Measurements from ENCODE around the gene FBXL5.

Gene FBXL5

GRCh38 chr4:15690020-15690809, 35.1 kb upstream of the FBXL5 start:
- no peak overlapping the region for H3K9ac ChIP-seq (ENCODE audit: low read depth in 1 of 2, low read length in 2 of 2)
- no peak overlapping the region for H3K27ac ChIP-seq (ENCODE audit: low read depth in 2 of 2, low read length in 2 of 2)
- H3K27me3 ChIP-seq (ENCODE audit: control insufficient read depth in 2 of 2, insufficient read depth in 2 of 2, low read length in 2 of 2), result no peaks in the 10 kb centered on the region
- H3K9me3 ChIP-seq (ENCODE audit: control insufficient read depth in 2 of 2, low read length in 2 of 2), result no peaks in the 10 kb centered on the region
- H3K36me3 ChIP-seq (ENCODE audit: control insufficient read depth in 2 of 2, insufficient read depth in 2 of 2, low read length in 2 of 2), result peaks cover 11 to 17% of the 10 kb centered on the region in 2 donors
- H3K4me1 ChIP-seq (ENCODE audit: control insufficient read depth in 2 of 2, insufficient read depth in 2 of 2, low read length in 2 of 2), result no peaks in the 10 kb centered on the region
- H3K4me3 ChIP-seq (ENCODE audit: low read length in 2 of 2), result no peak overlapping the region

DNA sequence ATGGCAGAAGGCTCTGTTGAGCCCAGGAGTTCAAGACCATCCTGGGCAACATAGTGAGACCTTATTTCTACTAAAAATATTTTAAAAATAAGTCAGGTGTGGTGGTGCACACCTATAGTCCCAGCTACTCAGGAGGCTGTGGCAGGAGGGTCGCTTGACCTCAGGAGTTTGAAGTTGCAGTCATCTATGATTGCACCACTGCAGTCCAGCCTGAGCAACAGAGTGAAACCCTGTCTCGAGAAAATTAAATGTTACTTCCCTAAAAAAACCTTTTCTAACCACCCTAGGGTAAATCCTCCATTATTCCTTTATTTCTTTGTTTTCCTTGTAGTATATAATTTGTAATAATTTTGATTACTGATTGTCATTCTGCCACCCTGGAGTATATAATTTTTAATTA, 34.4 kb upstream of the FBXL5 start:
- H3K36me3 ChIP-seq (ENCODE audit: control insufficient read depth in 2 of 2, insufficient read depth in 2 of 2, low read length in 2 of 2), result peaks cover 17 to 19% of the 10 kb centered on the region in 2 donors
- no peaks in the 10 kb centered on the region for H3K4me1 ChIP-seq (ENCODE audit: control insufficient read depth in 2 of 2, insufficient read depth in 2 of 2, low read length in 2 of 2)
- no peak overlapping the region for H3K9ac ChIP-seq (ENCODE audit: low read depth in 1 of 2, low read length in 2 of 2)
- H3K27ac ChIP-seq (ENCODE audit: low read depth in 2 of 2, low read length in 2 of 2), result no peak overlapping the region
- no peak overlapping the region for H3K4me3 ChIP-seq (ENCODE audit: low read length in 2 of 2)
- H3K9me3 ChIP-seq (ENCODE audit: control insufficient read depth in 2 of 2, low read length in 2 of 2), result no peaks in the 10 kb centered on the region
- H3K27me3 ChIP-seq (ENCODE audit: control insufficient read depth in 2 of 2, insufficient read depth in 2 of 2, low read length in 2 of 2), result no peaks in the 10 kb centered on the region

DNA sequence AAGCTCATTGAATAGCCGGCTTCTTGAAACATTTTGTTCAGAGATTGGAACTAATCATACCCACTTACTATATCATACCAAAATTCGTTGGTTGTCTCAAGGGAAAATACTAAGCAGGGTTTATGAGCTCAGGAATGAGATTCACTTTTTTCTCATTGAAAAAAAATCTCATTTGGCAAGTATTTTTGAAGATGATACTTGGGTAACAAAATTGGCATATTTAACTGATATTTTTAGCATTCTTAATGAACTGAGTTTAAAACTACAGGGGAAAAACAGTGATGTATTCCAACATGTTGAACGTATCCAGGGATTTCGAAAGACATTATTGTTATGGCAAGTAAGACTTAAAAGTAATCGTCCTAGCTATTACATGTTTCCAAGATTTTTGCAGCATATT, 32.9 kb upstream of the FBXL5 start:
- no peaks in the 10 kb centered on the region for H3K27me3 ChIP-seq (ENCODE audit: control insufficient read depth in 2 of 2, insufficient read depth in 2 of 2, low read length in 2 of 2)
- no peaks in the 10 kb centered on the region for H3K9me3 ChIP-seq (ENCODE audit: control insufficient read depth in 2 of 2, low read length in 2 of 2)
- peaks cover 18 to 21% of the 10 kb centered on the region in 2 donors for H3K36me3 ChIP-seq (ENCODE audit: control insufficient read depth in 2 of 2, insufficient read depth in 2 of 2, low read length in 2 of 2)
- H3K4me1 ChIP-seq (ENCODE audit: control insufficient read depth in 2 of 2, insufficient read depth in 2 of 2, low read length in 2 of 2), result peaks cover 0 to 2% of the 10 kb centered on the region in 2 donors
- no peak overlapping the region for H3K4me3 ChIP-seq (ENCODE audit: low read length in 2 of 2)
- H3K27ac ChIP-seq (ENCODE audit: low read depth in 2 of 2, low read length in 2 of 2), result no peak overlapping the region
- no peak overlapping the region for H3K9ac ChIP-seq (ENCODE audit: low read depth in 1 of 2, low read length in 2 of 2)

- Histone ChIP-seq H3K4me1 (ENCODE audit: control insufficient read depth in 2 of 2, insufficient read depth in 2 of 2, low read length in 2 of 2) (peaks cover 3 to 11% of the 10 kb centered on the region in 2 donors), H3K9ac (ENCODE audit: low read depth in 1 of 2, low read length in 2 of 2) (no peak overlapping the region), H3K27me3 (ENCODE audit: control insufficient read depth in 2 of 2, insufficient read depth in 2 of 2, low read length in 2 of 2) (no peaks in the 10 kb centered on the region), H3K27ac (ENCODE audit: low read depth in 2 of 2, low read length in 2 of 2) (no peak overlapping the region), H3K36me3 (ENCODE audit: control insufficient read depth in 2 of 2, insufficient read depth in 2 of 2, low read length in 2 of 2) (peaks cover 18 to 21% of the 10 kb centered on the region in 2 donors), H3K4me3 (ENCODE audit: low read length in 2 of 2) (no peak overlapping the region), H3K9me3 (ENCODE audit: control insufficient read depth in 2 of 2, low read length in 2 of 2) (no peaks in the 10 kb centered on the region)
Observed at GRCh38 chr4:15684498-15684897, 29.3 kb upstream of the FBXL5 start.

DNA sequence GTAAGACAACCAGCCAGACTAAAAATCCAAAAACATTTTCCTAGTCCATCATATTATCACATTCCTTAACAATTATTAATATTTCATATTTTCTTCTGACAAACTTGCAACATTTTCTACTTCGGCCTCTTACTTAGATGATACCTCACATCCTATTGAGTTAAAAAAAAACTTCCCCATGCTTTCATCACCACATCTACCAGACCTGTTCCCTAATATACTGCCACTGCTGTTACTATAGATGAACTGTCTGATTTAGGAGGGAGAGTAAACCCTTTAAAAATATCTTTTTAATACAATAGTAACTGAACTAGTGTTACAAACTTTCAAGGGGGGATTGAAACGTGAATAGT, 28.0 kb upstream of the FBXL5 start:
- Histone ChIP-seq H3K4me1 (ENCODE audit: control insufficient read depth in 2 of 2, insufficient read depth in 2 of 2, low read length in 2 of 2) (peaks cover 3 to 11% of the 10 kb centered on the region in 2 donors), H3K27ac (ENCODE audit: low read depth in 2 of 2, low read length in 2 of 2) (no peak overlapping the region), H3K4me3 (ENCODE audit: low read length in 2 of 2) (peak overlapping the region; percentile 91 to 95), H3K9me3 (ENCODE audit: control insufficient read depth in 2 of 2, low read length in 2 of 2) (no peaks in the 10 kb centered on the region), H3K36me3 (ENCODE audit: control insufficient read depth in 2 of 2, insufficient read depth in 2 of 2, low read length in 2 of 2) (peaks cover 18 to 21% of the 10 kb centered on the region in 2 donors), H3K9ac (ENCODE audit: low read depth in 1 of 2, low read length in 2 of 2) (no peak overlapping the region), H3K27me3 (ENCODE audit: control insufficient read depth in 2 of 2, insufficient read depth in 2 of 2, low read length in 2 of 2) (no peaks in the 10 kb centered on the region)

DNA sequence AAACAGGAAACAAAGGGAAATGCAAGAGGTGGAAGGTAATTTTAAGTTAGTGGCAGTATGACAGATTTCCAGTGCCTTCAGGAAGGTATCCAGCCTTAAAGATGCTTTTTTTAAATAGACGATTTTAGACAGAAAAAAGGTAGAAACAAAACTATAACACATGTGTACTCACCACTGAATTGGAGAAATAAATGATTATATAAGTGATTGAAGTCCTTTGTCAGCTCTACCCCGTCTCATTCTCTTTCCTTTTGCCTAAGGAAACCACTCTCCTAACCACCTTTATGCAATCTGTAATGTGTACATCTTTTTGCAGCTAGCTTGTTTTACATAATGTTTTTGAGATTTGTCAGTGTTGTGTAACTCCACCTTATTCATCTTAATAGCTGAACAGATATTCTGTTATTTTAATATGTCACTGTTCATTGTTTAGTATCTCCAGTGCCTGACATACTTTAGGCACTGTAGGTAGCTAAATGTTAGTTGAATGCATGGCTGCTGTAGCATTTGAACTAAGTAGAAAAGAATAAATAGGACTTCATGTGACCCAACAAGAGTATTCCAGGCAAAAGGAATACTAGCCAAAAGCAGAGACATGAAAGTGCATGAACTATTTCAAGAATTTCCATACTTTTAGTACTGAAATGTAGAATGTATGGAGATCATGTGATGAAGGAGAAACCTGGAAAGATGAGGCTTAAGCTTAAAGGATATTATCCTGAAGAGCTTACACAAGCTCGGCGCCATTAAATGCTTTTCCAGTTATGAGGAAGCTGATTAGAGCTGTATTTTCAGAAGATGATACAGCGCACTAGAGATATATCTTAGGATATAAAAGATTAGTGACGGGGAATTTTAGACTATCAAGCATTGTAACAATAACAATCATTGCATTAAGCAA, 27.3 kb upstream of the FBXL5 start:
- Histone ChIP-seq H3K9me3 (ENCODE audit: control insufficient read depth in 2 of 2, low read length in 2 of 2) (no peaks in the 10 kb centered on the region), H3K36me3 (ENCODE audit: control insufficient read depth in 2 of 2, insufficient read depth in 2 of 2, low read length in 2 of 2) (peaks cover 17 to 20% of the 10 kb centered on the region in 2 donors), H3K4me3 (ENCODE audit: low read length in 2 of 2) (peak overlapping the region; percentile 91 to 95), H3K9ac (ENCODE audit: low read depth in 1 of 2, low read length in 2 of 2) (peak overlapping the region; percentile 94 to 98), H3K27ac (ENCODE audit: low read depth in 2 of 2, low read length in 2 of 2) (peak overlapping the region; percentile 94 to 98), H3K4me1 (ENCODE audit: control insufficient read depth in 2 of 2, insufficient read depth in 2 of 2, low read length in 2 of 2) (peaks cover 3 to 11% of the 10 kb centered on the region in 2 donors), H3K27me3 (ENCODE audit: control insufficient read depth in 2 of 2, insufficient read depth in 2 of 2, low read length in 2 of 2) (no peaks in the 10 kb centered on the region)

DNA sequence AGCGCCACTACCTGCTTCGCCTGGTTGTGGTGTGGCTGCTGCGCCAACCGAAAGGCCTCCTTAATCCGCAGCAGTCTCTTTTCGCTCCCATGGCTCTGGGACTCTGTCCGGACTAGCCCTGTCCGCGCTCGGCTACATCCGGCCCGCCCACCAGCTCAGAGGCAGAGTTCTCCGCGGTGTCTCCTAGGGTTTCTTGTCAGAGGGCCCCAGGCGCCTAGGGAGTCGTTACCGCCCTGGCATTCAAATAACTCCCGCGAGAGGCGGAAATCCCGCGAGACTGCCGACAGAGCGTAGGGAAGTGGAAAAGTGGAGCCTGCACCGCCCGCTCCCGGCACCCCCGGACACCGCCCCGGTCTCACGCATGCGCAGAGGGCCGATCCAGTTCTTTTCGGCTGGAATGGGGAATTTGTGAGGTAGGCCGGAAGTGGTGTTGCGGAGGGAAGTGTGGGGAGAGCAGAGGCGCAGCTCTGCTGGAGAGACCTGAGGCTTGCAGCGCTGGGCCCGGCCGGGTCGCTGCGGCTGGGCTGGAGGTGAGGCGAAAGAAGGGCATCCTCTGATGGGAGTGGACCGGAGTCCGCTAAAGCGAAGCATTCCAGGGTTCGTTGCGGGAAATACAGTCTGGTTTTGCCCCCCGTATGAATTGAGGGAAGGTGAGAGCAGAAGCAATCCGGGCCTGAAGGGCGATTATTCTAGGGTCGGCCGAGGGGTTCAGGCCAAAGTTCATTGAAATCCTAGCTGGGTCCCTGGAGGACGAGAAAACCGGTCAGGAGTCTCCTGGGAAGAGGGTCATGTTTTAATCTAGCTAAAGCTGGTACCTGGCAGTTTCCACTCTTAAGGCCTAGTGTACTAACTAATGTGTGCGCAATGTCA, 26.4 kb upstream of the FBXL5 start, which contains the start of gene FAM200B:
TSS of gene FAM200B (plus strand) at position 456 of the 870 bp plus-strand sequence. CDS start 5,151 bp downstream, outside the sequence.
- peaks cover 12 to 13% of the 10 kb centered on the region in 2 donors for H3K36me3 ChIP-seq (ENCODE audit: control insufficient read depth in 2 of 2, insufficient read depth in 2 of 2, low read length in 2 of 2)
- H3K4me1 ChIP-seq (ENCODE audit: control insufficient read depth in 2 of 2, insufficient read depth in 2 of 2, low read length in 2 of 2), result peaks cover 3 to 11% of the 10 kb centered on the region in 2 donors
- H3K27ac ChIP-seq (ENCODE audit: low read depth in 2 of 2, low read length in 2 of 2), result peak within 1 kb of the TSS; percentile 94 to 98
- H3K9ac ChIP-seq (ENCODE audit: low read depth in 1 of 2, low read length in 2 of 2), result peak within 1 kb of the TSS; percentile 94 to 98
- H3K9me3 ChIP-seq (ENCODE audit: control insufficient read depth in 2 of 2, low read length in 2 of 2), result no peaks in the 10 kb centered on the region
- H3K27me3 ChIP-seq (ENCODE audit: control insufficient read depth in 2 of 2, insufficient read depth in 2 of 2, low read length in 2 of 2), result no peaks in the 10 kb centered on the region
- peak within 1 kb of the TSS; percentile 91 to 95 for H3K4me3 ChIP-seq (ENCODE audit: low read length in 2 of 2)

- peak overlapping the region; percentile 91 to 95 for H3K4me3 ChIP-seq (ENCODE audit: low read length in 2 of 2)
- peaks cover 8 to 10% of the 10 kb centered on the region in 2 donors for H3K36me3 ChIP-seq (ENCODE audit: control insufficient read depth in 2 of 2, insufficient read depth in 2 of 2, low read length in 2 of 2)
- peaks cover 3 to 11% of the 10 kb centered on the region in 2 donors for H3K4me1 ChIP-seq (ENCODE audit: control insufficient read depth in 2 of 2, insufficient read depth in 2 of 2, low read length in 2 of 2)
- peak overlapping the region; percentile 79 to 98 for H3K27ac ChIP-seq (ENCODE audit: low read depth in 2 of 2, low read length in 2 of 2)
- H3K27me3 ChIP-seq (ENCODE audit: control insufficient read depth in 2 of 2, insufficient read depth in 2 of 2, low read length in 2 of 2), result no peaks in the 10 kb centered on the region
- H3K9me3 ChIP-seq (ENCODE audit: control insufficient read depth in 2 of 2, low read length in 2 of 2), result no peaks in the 10 kb centered on the region
- peak overlapping the region; percentile 52 to 98 for H3K9ac ChIP-seq (ENCODE audit: low read depth in 1 of 2, low read length in 2 of 2)
Observed at GRCh38 chr4:15681067-15681371, 25.9 kb upstream of the FBXL5 start.

DNA sequence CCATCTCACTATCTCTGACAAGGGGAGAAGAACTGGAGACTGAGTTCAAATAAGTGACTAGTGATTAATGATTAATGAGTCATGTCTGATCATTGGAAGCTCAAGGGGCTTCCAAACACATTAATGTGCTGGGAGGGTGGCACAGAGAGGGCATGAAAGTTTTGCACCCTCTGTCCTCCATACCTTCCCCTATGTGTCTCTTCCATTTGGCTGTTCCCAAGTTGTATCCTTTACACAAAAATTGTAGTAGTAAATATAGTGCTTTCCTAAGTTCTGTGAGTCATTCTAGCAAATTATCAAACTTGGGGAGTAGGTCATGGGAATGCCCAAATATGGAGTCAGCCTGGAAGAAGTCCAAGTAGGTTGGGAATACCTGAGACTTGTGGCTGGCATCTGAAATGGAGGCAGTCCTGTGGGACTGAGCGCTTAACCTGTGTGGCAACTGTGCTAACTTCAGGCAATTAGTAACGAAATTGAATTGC, 22.4 kb upstream of the FBXL5 start:
- Histone ChIP-seq H3K36me3 (ENCODE audit: control insufficient read depth in 2 of 2, insufficient read depth in 2 of 2, low read length in 2 of 2) (no peaks in the 10 kb centered on the region), H3K4me3 (ENCODE audit: low read length in 2 of 2) (no peak overlapping the region), H3K27ac (ENCODE audit: low read depth in 2 of 2, low read length in 2 of 2) (no peak overlapping the region), H3K4me1 (ENCODE audit: control insufficient read depth in 2 of 2, insufficient read depth in 2 of 2, low read length in 2 of 2) (peaks cover 3 to 5% of the 10 kb centered on the region in 2 donors), H3K9me3 (ENCODE audit: control insufficient read depth in 2 of 2, low read length in 2 of 2) (no peaks in the 10 kb centered on the region), H3K9ac (ENCODE audit: low read depth in 1 of 2, low read length in 2 of 2) (no peak overlapping the region), H3K27me3 (ENCODE audit: control insufficient read depth in 2 of 2, insufficient read depth in 2 of 2, low read length in 2 of 2) (no peaks in the 10 kb centered on the region)

Data from mucosa of rectum (tissue), 2 donors.